ENCODE data around the gene ZFP36L2. TPM values are rescaled to one million over a fixed set of nuclear protein-coding genes. Genes with fewer than 3 reads are reported as not detected.

The ZFP36L2 gene
- total and polyA plus RNA-seq, 9 of the 15 experiments (the other 6 are each of a cell fraction or from before 2014, with no cell fraction given) = 4.1 to 60.6 (median 20.3) TPM

DNA sequence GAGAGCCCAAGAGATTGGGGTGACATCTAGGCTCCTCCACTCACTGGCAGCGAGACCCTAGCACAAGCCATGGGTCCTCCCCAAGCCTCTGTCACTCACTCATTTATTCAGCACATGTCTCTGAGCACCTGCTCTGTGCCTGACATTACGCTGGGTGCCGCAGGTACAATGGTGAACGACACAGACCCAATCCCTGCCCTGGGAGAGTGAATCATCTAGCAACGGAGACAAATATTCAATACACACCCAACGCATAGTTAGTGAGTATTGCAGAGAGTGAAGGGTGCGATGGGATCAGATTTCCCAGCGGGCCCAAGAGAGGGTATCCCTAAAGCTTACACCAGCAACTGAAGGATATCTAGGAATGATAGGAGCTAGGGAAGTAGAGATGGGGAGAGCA lies 45.5 kb downstream of the ZFP36L2 start:
- intact Hi-C loops (cut with micrococcal nuclease) = no loop called here
- Histone ChIP-seq H3K9me3 (replicated peaks; ENCODE audit: control insufficient read depth, insufficient read depth, low read depth, low read length) (no peaks in the 10 kb centered on the region), H3K4me3 (no peak overlapping the region), H3K9ac (ENCODE audit: insufficient read depth in 1 of 2, low read depth in 2 of 2, low read length in 2 of 2) (peak overlapping the region; percentile 24 to 81; a peak in 1 of 4 replicates), H3K4me1 (replicated peaks in 1 of 2; ENCODE audit: control insufficient read depth in 2 of 2, insufficient read depth in 2 of 2, low read length in 2 of 2) (peaks cover 57 to 69% of the 10 kb centered on the region in 2 experiments), H3K27me3 (ENCODE audit: control insufficient read depth in 2 of 2, insufficient read depth in 2 of 2, low read length in 2 of 2) (no peaks in the 10 kb centered on the region), H3K36me3 (ENCODE audit: control insufficient read depth, insufficient read depth, low read length) (no peaks in the 10 kb centered on the region), H2AFZ (ENCODE audit: low read depth, low read length) (no peak overlapping the region), H3K27ac (ENCODE audit: extremely low read depth, low read depth, low read length) (no peak overlapping the region; the same call in 2 of the 3 replicates), H3K79me2 (ENCODE audit: control insufficient read depth, insufficient read depth, low read length) (no peaks in the 10 kb centered on the region), H3K4me2 (ENCODE audit: insufficient read depth, low read length) (peak overlapping the region; percentile 6; the same call in 1 of the 2 replicates), H4K20me1 (replicated peaks; ENCODE audit: control insufficient read depth, insufficient read depth, low read length) (no peaks in the 10 kb centered on the region), H3K9me1 (ENCODE audit: control insufficient read depth, insufficient read depth, low read length) (no peaks in the 10 kb centered on the region)
- FAIRE-seq = no peak
- ATAC-seq = no peak
- ChIA-PET POLR2A (interaction anchor here (1.0 to 1.6 kb wide), 4 partner anchors 9 to 57 kb away, joined by 3 to 6 read pairs (median 4); no protein-coding TSS in a partner anchor), CTCF (ENCODE audit: low intra/inter-chr PET ratio) (interaction anchor here (0.6 kb wide), 1 partner anchor 373 kb away, joined by 3 read pairs; no protein-coding TSS in a partner anchor)
- in situ Hi-C loops (cut with MboI) = no loop called here
- TF ChIP-seq, protein P1, sequence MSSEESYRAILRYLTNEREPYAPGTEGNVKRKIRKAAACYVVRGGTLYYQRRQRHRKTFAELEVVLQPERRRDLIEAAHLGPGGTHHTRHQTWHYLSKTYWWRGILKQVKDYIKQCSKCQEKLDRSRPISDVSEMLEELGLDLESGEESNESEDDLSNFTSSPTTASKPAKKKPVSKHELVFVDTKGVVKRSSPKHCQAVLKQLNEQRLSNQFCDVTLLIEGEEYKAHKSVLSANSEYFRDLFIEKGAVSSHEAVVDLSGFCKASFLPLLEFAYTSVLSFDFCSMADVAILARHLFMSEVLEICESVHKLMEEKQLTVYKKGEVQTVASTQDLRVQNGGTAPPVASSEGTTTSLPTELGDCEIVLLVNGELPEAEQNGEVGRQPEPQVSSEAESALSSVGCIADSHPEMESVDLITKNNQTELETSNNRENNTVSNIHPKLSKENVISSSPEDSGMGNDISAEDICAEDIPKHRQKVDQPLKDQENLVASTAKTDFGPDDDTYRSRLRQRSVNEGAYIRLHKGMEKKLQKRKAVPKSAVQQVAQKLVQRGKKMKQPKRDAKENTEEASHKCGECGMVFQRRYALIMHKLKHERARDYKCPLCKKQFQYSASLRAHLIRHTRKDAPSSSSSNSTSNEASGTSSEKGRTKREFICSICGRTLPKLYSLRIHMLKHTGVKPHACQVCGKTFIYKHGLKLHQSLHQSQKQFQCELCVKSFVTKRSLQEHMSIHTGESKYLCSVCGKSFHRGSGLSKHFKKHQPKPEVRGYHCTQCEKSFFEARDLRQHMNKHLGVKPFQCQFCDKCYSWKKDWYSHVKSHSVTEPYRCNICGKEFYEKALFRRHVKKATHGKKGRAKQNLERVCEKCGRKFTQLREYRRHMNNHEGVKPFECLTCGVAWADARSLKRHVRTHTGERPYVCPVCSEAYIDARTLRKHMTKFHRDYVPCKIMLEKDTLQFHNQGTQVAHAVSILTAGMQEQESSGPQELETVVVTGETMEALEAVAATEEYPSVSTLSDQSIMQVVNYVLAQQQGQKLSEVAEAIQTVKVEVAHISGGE (CRISPR knock-in tag; IDR thresholded peaks at IDR 0.05) = no peak
- TF ChIP-seq FOXK1 (CRISPR knock-in tag; IDR thresholded peaks at IDR 0.05; ENCODE audit: borderline replicate concordance) (0 out of 2 replicates have a peak, but pooled peaks have one; percentile 37), GTF2E2 (tag; IDR thresholded peaks at IDR 0.05) (no peak), RCOR1 (IDR thresholded peaks at IDR 0.05; ENCODE audit: borderline replicate concordance in 1 of 2, low read depth in 2 of 2, low read length in 2 of 2) (no peak), GATAD2A (IDR thresholded peaks at IDR 0.05) (no peak)
- BruUV-seq (replicated peaks) = no TSS peak
- DNase-seq (ENCODE audit: extremely low read depth in 1 of 4, low spot score in 3 of 4) = no peak
- 82% methylated on average over 8 of the region's 8 CpGs for WGBS (ENCODE audit: insufficient coverage, low coverage, missing lambda C conversion rate)

Measured in K562 (cell line).